MCF 10A (cell line): Measurements from ENCODE around the gene DVL1. TPM values are rescaled to one million over a fixed set of nuclear protein-coding genes. Genes with fewer than 3 reads are reported as not detected.

Experiments
- BruUV-seq: library from RNA; stranded (reverse); fragments of 400-500 nt; replicated peaks from 2 replicates; lab custom pipeline; 2021; lab: Mats Ljungman, UMichigan
- CTCF ChIA-PET: fragments of 300-600 bp; sonication (Branson Sonifier 250); formaldehyde crosslinking; extraction: SDS; loops from one replicate; lab custom pipeline; 2021; ENCODE audit warnings: antibody characterized with exemption, inconsistent platforms; lab: Yijun Ruan, JAX
- POLR2A ChIA-PET: fragments of 300-600, 350-650 bp; sonication (Branson Sonifier 250); formaldehyde crosslinking; extraction: SDS; loops from one replicate; lab custom pipeline; 2020; ENCODE audit warnings: antibody characterized with exemption, inconsistent platforms; lab: Yijun Ruan, JAX
- DNase-seq: peaks from one replicate; pipeline ENCODE4 v3.0.0-alpha.2; 2018; ENCODE audit not compliant: unreplicated experiment
- H3K27ac Mint-ChIP-seq: one replicate; pipeline ENCODE4 v1.8.0; 2022; ENCODE audit warnings: mild to moderate bottlenecking, low read depth, mixed read lengths; ENCODE audit not compliant: unreplicated experiment
- H3K27me3 Mint-ChIP-seq: one replicate; pipeline ENCODE4 v1.8.0; 2022; ENCODE audit warnings: mixed read lengths; ENCODE audit not compliant: insufficient read depth, unreplicated experiment
- H3K36me3 Mint-ChIP-seq: one replicate; pipeline ENCODE4 v1.8.0; 2022; ENCODE audit warnings: mild to moderate bottlenecking, moderate library complexity, mixed read lengths; ENCODE audit not compliant: insufficient read depth, unreplicated experiment
- H3K4me1 Mint-ChIP-seq: one replicate; pipeline ENCODE4 v1.8.0; 2022; ENCODE audit warnings: mixed read lengths; ENCODE audit not compliant: insufficient read depth, unreplicated experiment
- H3K4me3 Mint-ChIP-seq: one replicate; pipeline ENCODE4 v1.8.0; 2022; ENCODE audit warnings: mild to moderate bottlenecking, moderate library complexity, mixed read lengths; ENCODE audit not compliant: unreplicated experiment
- H3K9me3 Mint-ChIP-seq: one replicate; pipeline ENCODE4 v1.8.0; 2022; ENCODE audit warnings: mixed read lengths; ENCODE audit not compliant: unreplicated experiment
- intact Hi-C: fragments of 100-400 bp; cut with micrococcal nuclease; formaldehyde crosslinking; loops from 2 replicates; pipeline ENCODE4 v1.14.1; 2022
- total RNA-seq: library from RNA; stranded (reverse); gene quantifications from 2 replicates; pipeline ENCODE4 v1.2.3, GENCODE V29; 2022
- TF ChIP-seq, protein P1 (sequence below): fragments of 200-600 bp; IDR thresholded peaks from one replicate; pipeline ENCODE4 v1.8.0; 2022; ENCODE audit warnings: antibody characterized with exemption, mild to moderate bottlenecking; ENCODE audit not compliant: unreplicated experiment

DVL1 gene
- total RNA-seq, 1 experiment from 2014 or later = 113 TPM

DNA sequence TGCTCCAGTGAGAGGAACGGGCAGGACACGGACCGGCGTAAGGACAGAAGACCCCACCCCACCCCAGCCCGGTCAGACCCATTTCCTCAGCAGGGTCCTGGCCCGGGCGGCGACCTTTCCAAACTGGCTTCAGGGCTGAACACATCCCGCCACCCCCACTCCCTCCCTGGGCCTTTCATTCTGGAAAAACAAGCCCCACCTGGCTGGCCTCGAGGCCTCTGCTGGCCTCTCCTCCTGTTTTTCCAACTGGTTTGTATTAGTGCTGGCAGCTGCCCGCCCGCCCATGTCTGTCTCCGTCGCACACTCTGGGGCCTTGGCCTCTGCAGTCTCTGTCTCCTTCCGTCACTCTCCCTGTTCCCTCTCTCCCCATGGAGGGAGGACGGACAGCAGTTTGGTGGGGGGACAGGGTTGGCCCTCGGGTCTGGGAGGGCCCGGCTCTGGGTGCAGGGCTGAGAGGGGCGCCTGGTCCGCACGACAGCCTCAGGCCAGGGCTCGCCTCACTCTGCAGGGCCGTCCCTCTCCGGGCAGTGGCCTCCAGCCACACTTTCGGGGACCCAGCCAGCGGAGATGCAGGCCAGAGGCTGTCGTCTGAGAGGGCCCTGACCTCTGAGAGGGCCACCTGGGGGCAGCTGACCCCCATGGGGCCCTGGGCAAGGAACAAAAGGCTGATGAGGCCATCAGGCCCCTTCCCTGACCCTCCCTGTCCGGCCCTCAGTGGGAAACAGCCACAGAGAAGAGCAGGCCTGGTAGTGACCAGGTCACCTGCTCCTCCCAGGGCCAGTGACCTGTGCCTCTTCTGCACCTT, 10.6 kb upstream of the DVL1 start:
- TF ChIP-seq, protein P1, sequence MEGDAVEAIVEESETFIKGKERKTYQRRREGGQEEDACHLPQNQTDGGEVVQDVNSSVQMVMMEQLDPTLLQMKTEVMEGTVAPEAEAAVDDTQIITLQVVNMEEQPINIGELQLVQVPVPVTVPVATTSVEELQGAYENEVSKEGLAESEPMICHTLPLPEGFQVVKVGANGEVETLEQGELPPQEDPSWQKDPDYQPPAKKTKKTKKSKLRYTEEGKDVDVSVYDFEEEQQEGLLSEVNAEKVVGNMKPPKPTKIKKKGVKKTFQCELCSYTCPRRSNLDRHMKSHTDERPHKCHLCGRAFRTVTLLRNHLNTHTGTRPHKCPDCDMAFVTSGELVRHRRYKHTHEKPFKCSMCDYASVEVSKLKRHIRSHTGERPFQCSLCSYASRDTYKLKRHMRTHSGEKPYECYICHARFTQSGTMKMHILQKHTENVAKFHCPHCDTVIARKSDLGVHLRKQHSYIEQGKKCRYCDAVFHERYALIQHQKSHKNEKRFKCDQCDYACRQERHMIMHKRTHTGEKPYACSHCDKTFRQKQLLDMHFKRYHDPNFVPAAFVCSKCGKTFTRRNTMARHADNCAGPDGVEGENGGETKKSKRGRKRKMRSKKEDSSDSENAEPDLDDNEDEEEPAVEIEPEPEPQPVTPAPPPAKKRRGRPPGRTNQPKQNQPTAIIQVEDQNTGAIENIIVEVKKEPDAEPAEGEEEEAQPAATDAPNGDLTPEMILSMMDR = no peak
- Mint-ChIP-seq H3K27ac (no peak overlapping the region), H3K27me3 (no peaks in the 10 kb centered on the region), H3K4me1 (peaks cover 9% of the 10 kb centered on the region), H3K9me3 (no peaks in the 10 kb centered on the region), H3K36me3 (peaks cover 2% of the 10 kb centered on the region), H3K4me3 (no peak overlapping the region)
- ChIA-PET POLR2A (no interaction called here), CTCF (interaction anchor here (0.8 kb wide), 1 partner anchor 13 kb away, joined by 3 read pairs; no protein-coding TSS in a partner anchor)
- no TSS peak for BruUV-seq
- intact Hi-C loops = no loop called here
- no peak for DNase-seq

DNA sequence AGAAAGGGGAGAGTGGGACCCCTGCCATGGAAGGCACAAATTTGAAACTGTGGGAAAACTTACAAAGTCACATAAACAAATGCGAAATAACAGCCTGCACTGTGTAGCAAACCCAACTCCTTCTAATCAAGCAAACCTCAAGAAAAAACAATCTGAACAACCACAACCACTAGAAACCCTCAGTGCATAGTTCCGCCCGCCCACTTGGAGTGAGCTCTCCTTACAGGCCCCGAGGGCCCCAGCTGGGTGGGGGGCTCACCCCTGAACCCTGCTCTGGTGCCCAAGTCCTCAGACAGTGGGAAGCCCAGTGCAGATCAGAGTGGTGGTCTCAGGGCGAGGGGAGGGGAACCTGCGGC, 10.1 kb upstream of the DVL1 start:
- peaks cover 9% of the 10 kb centered on the region for H3K4me1 Mint-ChIP-seq
- H3K27me3 Mint-ChIP-seq = no peaks in the 10 kb centered on the region
- no peak for DNase-seq
- ChIA-PET POLR2A (interaction anchor here (0.6 kb wide), 1 partner anchor 305 kb away, joined by 3 read pairs; no protein-coding TSS in a partner anchor), CTCF (no interaction called here)
- peaks cover 5% of the 10 kb centered on the region for H3K36me3 Mint-ChIP-seq
- no peak overlapping the region for H3K4me3 Mint-ChIP-seq
- intact Hi-C loops = no loop called here
- no TSS peak for BruUV-seq
- H3K9me3 Mint-ChIP-seq = no peaks in the 10 kb centered on the region
- TF ChIP-seq, protein P1 = no peak
- no peak overlapping the region for H3K27ac Mint-ChIP-seq

DNA sequence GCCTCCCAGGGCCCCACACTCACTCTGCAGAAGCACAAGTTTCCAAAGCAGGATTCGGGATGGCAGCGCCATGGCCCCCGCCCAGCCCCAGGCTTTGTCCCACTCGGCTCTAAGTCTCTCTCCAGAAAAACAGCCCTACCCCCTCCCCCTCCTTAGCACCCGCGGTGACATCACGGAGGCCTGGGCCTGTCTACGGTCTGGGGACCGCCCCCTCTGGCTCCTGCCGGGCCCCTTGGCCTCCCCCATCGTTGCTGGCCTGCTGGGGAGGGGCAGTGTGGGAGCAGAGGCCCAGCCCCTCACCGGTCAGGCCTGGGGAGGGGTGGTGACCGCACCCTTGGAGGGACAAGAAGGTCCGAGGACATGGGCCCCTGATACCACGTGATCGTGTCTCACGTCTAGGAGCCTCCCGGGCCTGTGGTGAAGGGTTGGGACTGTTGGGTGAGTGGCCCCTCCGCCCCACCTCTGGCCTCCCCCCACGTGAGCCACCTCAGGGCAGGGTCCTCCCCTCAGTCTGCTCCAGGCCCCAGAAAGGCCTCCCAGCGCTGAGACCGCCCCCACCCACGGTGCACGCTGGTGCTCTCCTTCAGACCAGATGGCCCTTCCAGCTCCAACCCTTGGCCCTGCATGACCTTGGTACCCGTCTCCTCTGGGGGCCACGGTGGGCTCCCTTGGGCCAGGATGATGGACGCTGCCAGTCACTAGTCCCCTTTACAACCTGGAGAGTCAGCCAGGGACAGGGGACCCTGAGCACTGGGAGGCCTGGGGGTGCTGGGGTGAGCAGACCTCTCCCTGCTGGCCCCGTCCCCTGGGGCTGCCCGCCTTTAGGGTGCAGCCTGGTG, 9.4 kb upstream of the DVL1 start, which contains the start of gene MXRA8:
Gene MXRA8 (minus strand): TSS at position 123 of the 839 bp plus-strand sequence. CDS start 51 bp downstream, at position 72.
- no peak within 1 kb of the TSS for H3K4me3 Mint-ChIP-seq
- H3K9me3 Mint-ChIP-seq = no peaks in the 10 kb centered on the region
- TF ChIP-seq, protein P1 = no peak
- no peaks in the 10 kb centered on the region for H3K27me3 Mint-ChIP-seq
- H3K4me1 Mint-ChIP-seq = peaks cover 9% of the 10 kb centered on the region
- BruUV-seq = no TSS peak
- H3K36me3 Mint-ChIP-seq = peaks cover 5% of the 10 kb centered on the region
- POLR2A ChIA-PET = interaction anchor here (0.6 kb wide), 1 partner anchor 305 kb away, joined by 3 read pairs; no protein-coding TSS in a partner anchor
- DNase-seq = no peak
- CTCF ChIA-PET = interaction anchor here (1.1 kb wide), 1 partner anchor 14 kb away, joined by 3 read pairs; no protein-coding TSS in a partner anchor
- intact Hi-C loops = no loop called here
- no peak within 1 kb of the TSS for H3K27ac Mint-ChIP-seq
